Forelimb muscle (tissue), 1 donor: ENCODE measurements around the gene TNRC18. TPM values are rescaled to one million over a fixed set of nuclear protein-coding genes. Genes with fewer than 3 reads are reported as not detected.
"Not testable (repeated sequence)": the region's sequence is repeated elsewhere in the genome, so short reads cannot be mapped to it uniquely, and the experiment has no call there.

Experiments used
- DNase-seq: peaks from one replicate; pipeline ENCODE4 v3.0.0-alpha.2; 2013; ENCODE audit warnings: low read depth
- polyA plus RNA-seq: library from polyadenylated mRNA; unstranded; fragments of 120-200 nt; gene quantifications from one replicate; pipeline ENCODE4 v1.2.1, GENCODE V29; 2013; ENCODE audit not compliant: insufficient read length

The TNRC18 gene
- polyA plus RNA-seq, 1 donor: 47.9 TPM

DNA sequence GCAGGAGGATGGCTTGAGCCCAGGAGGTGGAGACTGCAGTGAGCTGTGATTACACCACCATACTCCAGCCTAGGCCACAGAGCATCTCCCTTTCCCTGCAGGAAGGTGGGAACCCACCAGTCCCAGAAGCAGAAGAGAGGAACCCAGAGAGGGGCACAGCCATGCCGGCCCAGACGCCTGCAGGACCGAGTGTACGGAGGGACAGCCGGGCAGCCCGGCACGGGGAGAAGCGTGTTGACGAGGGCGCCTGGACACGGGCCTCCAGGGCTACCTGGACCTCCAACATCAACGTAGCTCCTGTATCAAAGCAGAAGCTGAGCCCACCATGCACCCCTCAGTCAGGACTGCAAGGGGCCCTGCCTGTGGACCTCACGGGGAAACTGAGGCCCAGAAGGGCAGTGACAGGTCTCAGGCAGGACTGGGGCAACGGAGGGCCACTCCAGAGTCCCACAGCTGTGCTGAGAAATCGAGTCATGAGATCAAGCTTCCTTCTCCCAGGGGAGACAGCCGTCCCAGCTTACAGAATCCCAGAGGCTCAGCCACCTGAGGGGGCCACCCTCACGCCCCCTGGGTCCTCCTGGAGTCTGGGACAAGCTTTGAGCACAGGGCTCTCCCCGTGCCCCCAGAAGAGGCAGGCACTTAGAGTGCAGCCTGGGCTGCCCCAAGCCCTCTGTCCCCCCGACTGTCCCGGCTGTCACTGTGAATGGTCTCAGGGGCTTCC lies 43.1 kb downstream of the TNRC18 start:
- DNase-seq: no peak

DNA sequence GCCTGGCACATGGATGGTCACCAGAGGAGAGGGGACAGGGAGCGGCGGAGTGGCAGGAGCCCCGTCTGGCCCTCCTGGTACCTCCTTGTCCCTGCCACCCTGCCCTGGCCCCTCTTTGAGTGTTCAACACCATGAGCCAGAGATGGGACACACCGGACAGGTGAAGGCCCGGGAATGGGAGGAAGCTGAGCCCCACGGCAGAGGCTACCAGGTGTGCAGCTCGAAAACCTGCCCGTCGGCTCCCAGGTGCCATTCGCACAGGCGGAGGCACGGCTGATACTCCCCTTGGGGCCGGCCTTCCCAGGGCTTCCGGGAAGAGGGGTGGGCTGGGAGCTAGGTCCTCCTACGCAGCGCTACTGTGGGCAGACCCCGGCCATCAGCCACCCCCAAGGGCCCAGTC lies 44.1 kb downstream of the TNRC18 start:
- no peak for DNase-seq

DNA sequence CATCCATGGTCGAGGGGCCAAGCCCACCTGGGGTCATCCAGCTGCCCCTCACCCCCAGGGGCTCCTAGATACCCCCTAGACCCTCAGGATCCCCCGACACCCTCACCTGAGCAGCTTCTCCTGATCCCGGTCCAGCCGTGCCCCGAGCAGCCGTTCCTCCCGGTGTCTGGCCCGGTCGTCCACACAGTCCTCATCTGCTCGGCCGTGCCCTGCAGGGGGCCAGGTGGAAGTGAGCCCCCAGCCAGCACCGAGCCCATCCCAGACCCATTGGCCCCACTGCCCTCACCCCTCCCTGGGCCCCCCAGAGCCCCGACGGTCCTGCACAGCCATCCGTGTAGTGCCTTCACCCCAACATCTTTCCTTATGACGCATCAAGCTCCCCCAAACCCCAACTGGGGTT lies 45.8 kb downstream of the TNRC18 start:
- no peak for DNase-seq

DNA sequence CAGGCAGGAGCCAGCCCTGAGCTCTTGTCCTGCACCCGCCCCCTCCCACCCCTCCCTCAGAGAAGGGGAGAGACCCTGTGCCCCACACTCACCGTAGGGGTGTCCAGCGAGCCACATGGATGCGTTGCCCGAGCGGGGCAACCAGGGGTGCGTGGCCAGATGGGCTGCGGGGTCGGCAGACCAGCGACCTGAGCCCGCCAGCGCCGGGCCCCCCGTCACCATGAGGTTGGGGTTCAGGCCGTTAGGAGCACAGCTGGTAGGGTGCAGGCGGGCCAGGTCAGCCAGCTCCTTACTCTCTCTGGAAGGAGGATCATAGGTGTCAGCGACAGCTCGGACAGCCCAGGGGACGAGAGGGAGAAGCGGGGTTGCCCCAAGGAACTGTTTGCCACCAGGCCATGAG lies 46.4 kb downstream of the TNRC18 start:
- DNase-seq: no peak

DNA sequence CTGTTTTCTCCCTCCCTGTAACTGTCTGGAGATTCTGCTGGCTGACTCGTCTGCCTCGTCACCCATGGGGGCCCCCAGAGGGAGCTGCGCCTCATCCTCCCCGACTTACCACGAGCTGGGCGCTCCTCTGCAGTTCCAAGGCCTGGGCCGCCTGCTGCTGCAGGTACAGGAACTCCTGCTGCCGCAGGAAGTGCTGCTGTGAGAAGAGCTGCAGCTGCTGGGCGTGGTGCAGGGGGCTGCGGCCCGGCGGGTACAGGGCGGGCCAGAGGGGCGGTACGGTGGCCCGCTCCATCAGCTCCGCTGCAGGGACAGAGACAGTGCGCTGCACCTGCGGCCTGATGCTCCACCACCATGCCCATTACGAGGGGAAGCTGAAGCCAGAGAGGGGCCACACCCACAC lies 47.7 kb downstream of the TNRC18 start:
- DNase-seq: no peak

DNA sequence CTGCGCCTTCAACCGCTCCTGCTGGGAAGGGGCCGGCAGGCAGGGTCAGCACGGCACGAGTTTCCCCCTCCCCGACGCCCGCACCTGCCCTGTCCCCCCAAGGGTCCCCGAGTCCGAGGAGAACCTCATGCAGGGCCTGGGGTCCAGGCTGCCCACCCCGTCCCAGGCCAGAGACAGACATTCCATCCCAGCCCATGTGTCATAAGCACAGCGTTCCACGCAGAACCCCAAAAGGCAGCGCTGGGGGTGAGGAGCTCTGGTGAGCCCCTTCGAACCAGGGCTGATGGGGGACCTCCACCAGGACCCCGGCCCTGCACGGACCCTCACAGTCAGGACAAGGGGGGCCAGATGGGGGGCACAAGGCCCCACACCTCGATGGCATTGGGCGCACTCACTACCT lies 49.2 kb downstream of the TNRC18 start:
- no peak for DNase-seq

DNA sequence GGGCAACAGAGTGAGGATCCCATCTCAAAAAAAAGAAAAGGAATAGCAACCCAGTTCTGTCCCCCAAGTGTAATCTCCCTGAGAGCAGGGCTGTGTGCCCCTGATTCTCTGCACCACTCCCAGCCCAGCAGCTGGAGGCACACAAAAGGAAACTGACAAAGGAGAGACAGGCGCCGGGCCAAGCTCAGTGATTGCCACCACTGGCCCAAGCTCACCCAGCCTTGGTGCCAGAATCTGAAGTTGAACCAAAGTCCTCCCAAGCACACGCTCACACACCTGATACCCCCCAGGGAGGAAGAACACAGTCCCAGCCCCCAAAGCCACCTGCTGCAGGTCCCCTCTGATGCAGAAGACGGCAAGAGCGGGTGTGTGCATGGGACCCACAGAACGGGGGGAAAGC lies 50.3 kb downstream of the TNRC18 start:
- DNase-seq: no peak

DNA sequence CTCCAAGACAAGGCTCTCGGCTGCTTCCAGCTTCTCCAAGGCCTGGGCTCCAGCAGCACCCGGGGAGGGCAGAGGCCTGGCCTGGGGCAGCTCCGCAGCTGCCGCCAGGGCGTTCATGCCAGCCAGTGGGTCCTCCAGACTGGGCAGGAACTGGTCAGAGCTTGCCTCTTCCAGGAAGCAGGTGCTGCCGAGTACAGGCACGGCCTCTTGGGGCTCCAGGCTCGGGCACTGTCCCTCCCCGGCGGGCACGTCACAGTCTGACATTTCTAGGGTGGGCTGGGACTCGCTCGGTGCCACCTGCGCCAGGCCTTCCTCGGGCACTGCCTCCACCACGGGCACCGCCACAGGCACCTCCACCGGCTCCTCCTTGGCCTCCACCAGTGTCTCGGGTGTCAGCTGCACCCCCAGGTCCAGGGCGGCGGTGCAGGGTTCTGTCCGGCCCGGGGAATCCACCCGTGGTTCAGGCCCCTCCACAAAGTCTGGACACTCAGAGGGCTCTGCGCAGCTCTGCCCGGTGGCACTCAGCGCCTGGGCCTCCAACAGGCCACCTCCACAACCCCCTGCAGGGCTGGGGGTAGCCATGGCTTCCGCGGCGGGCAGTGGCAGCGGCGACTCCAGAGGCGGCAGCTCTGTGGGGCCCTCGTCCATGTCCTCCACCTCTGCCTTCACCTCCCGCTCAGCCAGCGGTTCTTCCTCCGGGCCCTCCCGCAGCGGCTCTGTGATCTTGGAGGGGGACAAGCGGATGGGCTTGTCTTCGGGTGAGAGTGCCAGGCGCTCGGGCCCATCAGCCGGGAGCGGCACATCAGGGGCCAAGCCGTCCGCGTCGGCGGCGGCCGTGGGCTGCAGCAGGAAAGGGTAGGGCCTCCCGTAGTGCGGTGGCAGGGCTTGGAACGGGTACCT lies 52.9 kb downstream of the TNRC18 start:
- DNase-seq: no peak

DNA sequence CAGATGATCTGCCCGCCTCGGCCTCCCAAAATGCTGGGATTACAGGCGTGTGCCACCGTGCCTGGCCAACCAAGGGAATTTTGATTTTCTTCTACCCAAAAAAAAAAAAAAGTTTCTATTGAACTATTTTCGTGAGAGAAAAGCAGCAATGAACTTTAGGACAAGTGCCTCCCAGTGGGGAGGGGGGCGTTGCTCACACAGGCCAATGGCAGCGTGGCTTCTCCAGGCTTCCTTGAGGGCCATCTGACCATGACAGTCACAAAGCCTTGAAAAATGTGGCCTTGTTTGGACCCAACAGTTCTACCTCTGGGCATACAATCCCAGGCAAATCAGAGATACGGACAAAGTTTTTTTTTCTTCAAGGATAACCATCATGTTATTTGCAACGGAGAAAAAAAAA lies 56.0 kb downstream of the TNRC18 start:
- DNase-seq: no peak

DNA sequence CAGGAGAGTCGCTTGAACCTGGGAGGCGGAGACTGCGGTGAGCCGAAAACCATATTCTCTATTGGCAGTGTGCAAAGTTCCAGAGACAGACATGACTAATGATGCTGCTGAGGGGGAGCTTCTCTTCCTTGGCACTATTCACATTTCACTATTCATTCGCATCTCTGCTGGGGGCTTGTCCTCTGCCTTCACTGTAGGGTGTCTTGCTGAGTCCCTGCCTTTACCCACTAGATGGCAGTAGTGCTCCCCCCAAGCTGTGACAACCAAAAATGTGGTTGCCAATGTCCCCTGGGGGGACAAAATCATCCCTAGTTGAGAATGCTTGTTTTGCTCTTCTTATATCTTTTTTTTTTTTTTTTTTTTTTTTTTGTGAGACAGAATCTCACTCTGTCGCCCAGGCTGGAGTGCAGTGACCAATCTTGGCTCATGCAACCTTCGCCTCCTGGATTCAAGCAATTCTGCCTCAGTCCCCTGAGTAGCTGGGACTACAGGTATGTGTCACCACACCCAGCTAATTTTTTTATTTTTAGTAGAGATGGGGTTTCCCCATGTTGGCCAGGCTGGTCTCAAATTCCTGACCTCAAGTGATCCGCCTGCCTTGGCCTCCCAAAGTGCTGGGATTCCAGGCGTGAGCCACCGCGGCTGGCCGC lies 57.5 kb downstream of the TNRC18 start:
- peak; percentile 60 for DNase-seq

DNA sequence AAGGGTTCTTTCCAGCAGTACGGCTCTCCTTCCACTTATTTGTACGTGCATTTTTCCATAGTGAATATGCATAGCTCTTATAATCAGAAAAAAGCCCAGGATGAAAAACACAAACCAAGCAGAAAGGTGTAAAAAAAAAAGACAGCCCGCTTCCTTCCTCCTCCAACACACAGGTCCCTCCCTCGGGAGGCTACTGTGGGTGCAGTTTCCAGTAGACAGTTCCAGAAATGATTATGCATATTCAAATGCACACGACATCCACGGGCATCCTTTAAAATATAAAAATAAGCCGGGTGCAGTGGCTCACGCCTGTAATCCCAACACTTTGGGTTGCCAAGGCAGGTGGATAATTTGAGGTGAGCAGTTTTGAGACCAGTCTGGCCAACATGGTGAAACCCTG lies 59.9 kb downstream of the TNRC18 start:
- no peak for DNase-seq

DNA sequence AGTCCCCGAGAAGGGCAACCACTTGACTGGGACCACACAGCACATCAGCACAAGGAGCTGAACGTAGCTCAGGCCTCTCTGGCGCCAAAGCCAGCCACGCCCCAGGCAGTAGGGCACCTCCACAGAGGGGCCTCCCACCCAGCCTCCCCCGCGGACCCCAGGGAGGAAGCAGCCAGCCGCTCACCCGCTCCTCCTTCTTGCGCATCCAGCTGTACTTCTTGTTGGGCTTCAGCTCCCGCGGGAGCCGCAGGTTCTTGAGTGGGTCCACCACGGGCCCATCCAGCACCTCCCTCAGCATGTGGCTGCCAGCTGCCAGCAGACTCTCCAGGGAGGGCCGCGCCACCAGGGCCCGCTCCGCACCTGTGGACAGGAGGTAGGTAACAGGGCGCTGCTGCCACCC lies 61.2 kb downstream of the TNRC18 start:
- DNase-seq: no peak

DNA sequence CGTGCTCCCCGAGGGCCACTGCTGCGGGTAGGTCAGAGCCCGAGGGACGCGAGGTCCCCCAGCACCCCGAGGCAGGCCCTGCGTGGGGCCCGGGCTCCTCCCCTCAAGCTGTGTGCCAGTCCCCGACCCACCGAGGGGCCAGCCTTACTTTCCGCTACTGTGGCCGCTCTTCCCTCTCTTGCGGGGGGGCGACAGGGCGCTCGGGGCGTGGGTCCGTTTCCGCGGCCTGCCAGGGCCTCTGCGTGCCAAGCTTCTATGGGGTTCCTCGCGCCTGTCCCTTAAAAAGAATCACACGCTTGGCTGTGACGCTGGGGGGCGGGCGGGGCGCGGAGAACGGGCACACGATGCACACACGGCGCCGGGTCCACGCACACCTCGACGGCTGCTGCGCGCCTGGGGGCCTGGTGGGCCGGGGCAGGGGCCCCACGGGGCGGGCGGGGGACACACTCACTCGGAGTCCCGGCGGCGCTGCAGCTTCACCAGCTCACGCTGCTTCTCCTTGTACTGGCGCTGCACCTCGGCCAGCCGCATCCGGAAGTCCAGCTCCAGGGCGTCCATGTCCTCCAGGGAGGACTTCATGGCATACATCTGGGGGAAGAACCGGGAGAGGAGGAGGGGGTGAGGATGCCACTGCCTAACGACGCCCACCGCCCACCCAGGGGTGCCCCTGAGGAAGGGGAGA lies 62.0 kb downstream of the TNRC18 start:
- no peak for DNase-seq

DNA sequence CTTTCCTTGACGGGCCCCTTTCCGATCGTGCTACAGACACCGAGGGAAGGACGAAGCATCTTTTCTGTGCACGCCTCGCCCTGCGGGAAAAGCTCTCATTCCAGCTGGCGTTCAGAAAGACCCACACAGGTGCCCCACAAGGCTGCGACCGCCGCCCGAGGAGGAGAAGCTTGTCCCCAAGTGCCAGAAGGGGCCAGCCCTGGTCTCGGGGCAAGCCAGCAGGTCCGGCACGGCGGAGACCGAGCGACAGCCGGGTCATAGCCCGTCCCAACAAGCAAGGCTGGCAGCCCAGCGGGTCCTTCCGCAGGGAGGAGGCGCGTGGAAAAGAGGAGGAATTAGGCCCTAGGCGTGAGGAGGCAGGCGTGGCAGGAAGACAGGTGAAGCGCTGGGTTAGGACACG lies 62.7 kb downstream of the TNRC18 start:
- DNase-seq: no peak

DNA sequence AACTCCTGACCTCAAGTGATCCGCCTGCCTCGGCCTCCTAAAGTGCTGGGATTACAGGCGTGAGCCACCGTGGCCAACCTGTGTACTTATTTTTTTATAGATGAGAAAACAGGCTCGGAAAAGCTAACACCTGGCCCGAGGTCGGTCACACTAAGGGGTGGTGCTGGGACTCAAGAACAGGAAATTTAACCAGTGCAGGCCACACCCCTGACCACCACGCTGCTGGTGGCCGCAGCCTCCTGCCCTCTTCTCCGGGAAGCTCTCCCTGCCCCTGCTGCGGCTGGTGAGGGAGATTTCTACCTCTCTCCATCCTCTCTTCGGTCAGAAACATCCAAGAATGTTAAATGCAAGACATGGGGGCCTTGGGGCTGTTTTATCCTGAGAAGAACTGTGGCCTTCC lies 63.2 kb downstream of the TNRC18 start:
- no peak for DNase-seq

DNA sequence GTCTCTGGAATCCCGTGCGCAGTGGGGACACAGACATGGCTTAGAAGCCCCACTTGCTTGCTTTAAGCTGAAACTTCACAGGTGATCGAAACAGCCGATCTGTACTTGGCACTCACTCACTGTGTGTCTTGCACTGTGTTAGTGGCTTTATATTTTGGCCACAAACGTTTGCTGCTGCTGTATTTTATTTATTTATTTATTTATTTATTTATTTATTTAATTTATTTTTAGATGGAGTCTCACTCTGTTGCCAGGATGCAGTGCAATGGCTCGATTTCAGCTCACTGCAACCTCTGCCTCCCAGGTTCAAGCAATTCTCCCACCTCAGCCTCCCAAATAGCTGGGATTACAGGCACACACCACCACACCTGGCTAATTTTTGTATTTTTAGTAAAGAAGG lies 63.6 kb downstream of the TNRC18 start:
- DNase-seq: not testable (repeated sequence)

DNA sequence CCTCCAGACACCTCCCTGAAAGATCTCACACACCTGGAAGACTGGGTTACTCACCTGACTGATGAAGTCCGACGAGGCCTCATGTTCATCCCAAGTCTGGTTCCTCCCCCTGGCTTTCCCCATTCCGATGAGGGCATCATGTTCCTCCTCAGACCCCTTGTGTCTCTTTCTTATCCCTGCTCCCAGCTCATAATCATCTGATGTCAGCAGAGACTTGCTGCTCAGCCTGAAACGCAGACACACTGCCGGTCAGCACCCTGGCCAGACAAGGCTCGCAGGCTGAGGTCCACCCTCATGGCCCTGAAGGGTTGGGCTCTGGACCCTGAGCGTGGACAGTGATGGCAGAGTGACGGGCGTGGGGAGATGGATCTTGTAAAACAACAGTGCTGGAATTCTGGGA lies 64.3 kb downstream of the TNRC18 start:
- DNase-seq: no peak

DNA sequence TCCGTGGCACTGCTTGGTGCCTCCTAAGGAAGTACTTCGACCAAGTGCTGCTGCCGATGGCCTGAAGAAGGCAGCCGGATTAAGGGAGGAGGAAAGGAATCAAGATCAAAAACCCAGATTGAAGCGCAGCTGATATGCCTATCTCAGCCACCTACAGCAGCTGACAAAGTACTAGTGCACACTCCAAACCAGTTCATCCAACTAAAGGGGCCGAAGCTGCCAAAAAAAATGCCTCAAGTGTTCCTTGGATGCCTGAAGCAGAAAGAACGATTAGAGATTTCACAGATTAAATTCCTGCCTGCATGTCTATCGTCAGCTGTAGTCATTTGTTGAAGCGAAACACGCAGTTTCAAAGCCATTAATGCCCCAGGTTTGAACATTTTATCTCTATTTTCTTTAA lies 65.7 kb downstream of the TNRC18 start:
- no peak for DNase-seq

DNA sequence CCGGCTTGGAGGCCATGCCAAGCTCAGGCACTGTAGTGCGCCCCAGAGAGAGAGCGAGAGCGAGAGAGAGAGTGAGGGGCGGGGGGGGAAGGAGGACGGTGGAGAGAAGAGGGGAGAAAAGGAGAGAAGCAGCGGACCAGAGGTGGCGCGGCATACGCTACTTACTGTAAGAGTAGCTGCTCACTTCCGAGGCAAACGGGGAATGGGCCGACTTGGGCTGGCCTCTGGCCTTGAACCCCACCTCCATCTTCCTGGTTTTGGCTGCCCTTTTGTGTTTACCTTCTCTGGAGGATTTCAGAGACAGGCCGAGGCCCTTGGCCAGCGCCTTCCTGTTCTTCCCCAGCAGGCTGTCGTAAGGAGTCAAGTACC lies 66.9 kb downstream of the TNRC18 start:
- DNase-seq: no peak

DNA sequence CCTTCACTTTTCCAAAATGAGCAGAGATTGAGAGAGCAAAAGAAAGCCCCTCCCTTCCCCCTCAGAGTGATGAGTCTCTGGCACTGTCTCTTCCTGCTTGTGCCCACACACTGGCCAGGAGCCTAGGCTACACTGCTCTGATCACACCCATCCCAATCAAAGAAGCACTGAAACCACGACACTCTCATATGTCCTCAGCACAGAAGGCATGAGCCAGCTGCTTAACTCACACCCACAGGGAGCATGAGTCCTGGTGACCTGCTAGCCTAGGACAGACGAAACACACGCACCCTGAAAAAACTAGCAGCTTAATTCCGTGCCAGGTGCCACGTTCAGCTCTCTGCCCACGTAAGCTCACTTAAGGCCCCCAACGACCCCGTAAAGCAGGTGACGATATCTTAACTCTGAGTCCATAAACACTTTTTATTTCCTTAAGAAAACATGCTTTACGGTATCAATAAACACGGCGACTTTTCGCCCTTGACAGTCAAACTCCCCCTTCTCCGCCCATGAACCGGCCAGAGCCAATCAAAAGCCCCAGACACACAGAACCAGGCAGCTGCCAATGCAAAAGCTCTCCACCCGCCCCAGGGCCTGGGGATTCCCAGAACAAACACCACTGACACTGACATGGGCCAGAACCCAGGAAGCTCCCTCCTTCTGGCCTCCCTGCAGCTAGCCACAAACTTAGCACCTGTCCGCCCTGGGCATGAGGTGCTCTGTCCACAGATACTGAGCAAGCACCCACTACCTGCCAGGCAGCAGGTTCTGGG lies 69.0 kb downstream of the TNRC18 start:
- no peak for DNase-seq

DNA sequence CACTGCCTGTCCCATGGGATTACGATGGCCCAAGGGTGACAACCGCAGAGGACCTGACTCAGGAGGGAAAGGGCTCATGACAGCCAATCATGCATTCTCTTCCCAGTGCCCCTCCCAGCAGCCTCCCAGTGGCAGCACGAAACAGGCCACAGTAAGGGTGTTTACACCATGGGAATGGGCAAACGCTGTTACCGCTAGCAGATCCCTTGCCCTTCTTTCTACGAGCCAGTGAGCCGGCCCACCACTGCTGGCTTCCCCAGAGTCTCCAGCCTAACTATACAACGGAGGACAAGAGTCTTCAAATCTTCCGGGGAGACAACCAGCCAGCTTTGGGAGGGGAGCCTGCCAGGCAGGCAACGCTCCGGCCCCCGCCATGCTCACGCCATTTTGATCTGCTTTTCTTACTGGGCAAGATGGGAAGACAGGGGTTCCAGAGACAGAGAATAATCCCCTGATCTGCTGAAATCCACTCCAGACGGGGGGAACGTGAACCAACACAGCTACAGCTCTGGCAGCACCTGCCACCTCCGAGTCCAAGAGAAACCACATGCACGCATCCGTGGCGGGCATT lies 71.1 kb downstream of the TNRC18 start:
- DNase-seq: no peak
